GM12872 (cell line): ENCODE measurements around the gene CACNA1S.
A peak's percentile ranks its signal among the peaks of the same experiment; 100 is the strongest.

ENCODE experiments used
- TF ChIP-seq, protein P1 (sequence below): IDR thresholded peaks from 3 replicates; pipeline ENCODE4 v1.5.1; 2011; ENCODE audit warnings: low read depth, mild to moderate bottlenecking, low read length, moderate library complexity; ENCODE audit not compliant: insufficient read depth

The CACNA1S gene

DNA sequence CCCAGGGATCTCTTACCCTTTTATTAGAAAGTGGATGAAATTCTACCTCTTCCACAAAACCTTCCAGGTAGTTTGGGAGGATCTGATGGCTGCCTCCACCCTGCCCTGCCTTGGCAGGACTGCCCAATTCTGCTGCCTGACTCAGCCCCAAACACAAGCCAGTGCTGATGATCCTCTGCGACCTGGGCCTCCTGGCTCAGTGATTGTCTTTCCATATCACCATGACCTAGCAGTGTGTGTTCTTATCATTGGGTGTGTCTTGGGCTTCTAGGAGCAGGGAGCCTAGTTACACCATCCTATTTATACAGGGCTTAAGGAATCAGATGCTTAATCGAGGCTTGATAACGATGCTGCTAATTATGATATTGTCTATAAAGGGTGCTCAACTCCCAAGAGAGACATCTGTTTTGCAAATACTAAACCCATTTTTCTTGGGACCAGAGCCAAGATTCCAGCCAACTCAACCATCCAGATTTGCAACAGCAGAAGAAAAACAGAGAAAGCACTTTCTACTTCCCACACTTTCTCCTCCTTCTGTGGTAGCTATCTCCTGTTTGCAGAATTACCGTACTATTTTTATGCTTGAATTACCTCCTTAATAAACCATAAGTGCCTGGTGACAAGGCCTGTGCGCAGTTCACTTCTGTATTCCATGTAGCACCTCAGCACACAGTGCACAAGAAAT is 52.2 kb downstream of the CACNA1S start:
- TF ChIP-seq, protein P1, sequence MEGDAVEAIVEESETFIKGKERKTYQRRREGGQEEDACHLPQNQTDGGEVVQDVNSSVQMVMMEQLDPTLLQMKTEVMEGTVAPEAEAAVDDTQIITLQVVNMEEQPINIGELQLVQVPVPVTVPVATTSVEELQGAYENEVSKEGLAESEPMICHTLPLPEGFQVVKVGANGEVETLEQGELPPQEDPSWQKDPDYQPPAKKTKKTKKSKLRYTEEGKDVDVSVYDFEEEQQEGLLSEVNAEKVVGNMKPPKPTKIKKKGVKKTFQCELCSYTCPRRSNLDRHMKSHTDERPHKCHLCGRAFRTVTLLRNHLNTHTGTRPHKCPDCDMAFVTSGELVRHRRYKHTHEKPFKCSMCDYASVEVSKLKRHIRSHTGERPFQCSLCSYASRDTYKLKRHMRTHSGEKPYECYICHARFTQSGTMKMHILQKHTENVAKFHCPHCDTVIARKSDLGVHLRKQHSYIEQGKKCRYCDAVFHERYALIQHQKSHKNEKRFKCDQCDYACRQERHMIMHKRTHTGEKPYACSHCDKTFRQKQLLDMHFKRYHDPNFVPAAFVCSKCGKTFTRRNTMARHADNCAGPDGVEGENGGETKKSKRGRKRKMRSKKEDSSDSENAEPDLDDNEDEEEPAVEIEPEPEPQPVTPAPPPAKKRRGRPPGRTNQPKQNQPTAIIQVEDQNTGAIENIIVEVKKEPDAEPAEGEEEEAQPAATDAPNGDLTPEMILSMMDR: no peak

GRCh38 chr1:201059401-201059800 is 52.8 kb downstream of the CACNA1S start:
- TF ChIP-seq, protein P1: no peak

DNA sequence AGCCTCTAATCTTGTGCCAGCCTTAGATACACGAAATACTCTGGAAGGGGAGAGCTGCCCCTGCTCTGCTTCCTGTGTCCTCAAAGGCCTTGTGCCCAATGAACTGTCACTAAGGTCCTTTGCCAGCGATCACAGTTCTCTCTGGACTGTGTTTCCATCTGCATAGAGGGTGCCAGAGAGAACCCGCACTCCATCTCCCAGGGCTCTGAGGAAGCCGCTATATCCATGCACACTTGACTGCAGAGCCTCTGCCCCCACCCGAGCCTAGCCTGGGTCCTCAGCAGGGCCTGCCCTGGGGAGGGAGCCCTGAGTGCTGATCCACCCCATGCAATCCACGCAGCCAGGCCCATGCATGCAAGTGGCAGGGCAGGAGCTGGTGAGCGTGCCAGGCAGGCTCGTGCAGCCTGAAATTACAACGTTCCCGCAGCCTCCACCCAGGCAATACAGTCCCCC is 58.1 kb downstream of the CACNA1S start:
- TF ChIP-seq, protein P1: no peak

DNA sequence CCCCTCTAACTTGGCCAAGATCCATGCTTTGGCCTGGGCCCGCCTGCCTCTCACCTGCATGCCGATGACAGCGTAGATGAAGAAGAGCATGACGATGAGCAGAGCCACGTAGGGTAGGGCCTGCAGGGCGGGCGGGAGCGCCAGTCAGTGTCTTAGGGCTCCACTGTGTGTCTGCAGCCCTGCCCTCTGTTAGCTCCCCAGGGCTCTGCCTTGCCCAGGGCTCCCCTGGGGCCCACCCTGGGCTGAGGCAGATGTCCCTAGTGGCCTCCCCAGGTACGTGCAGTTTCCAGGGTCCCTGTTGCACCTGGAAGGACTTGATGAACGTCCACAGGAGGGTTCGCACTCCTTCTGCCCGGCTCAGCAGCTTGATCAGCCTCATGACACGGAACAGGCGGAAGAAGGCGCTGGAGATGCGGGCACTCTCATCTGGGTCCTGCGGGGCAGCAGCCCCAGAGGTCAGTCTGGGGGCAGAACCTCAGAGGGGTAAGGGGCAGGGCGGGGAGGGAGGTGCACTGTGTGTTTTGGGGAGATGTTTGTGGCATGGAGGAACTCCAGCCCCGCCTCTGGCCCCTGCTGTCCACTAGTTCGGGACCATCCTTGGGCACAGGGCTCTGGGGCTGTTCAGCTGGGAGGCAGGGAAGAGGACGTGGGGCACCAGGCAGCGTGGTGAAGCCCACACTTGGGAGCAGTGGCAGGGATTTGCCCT is 58.9 kb downstream of the CACNA1S start:
- TF ChIP-seq, protein P1: peak; percentile 33; the same call in 1 of the 3 replicates

- TF ChIP-seq, protein P1: no peak
These were observed 60.8 kb downstream of the CACNA1S start for GRCh38 chr1:201051399-201051798.

- TF ChIP-seq, protein P1: no peak
These were observed 61.5 kb downstream of the CACNA1S start for GRCh38 chr1:201050515-201051277.

- TF ChIP-seq, protein P1: no peak
These were observed 62.9 kb downstream of the CACNA1S start for GRCh38 chr1:201049248-201049831.
